HG03354 (cell line): ENCODE data around the gene TNRC6B.
"Not testable (repeated sequence)": the region's sequence is repeated elsewhere in the genome, so short reads cannot be mapped to it uniquely, and the experiment has no call there.

Experiments used
- ATAC-seq: cut with Tn5 transposase; IDR thresholded peaks from one replicate; pipeline ENCODE4 v1.9.1; 2021; ENCODE audit warnings: mild to moderate bottlenecking; ENCODE audit not compliant: unreplicated experiment, poor library complexity, severe bottlenecking

The TNRC6B gene

DNA sequence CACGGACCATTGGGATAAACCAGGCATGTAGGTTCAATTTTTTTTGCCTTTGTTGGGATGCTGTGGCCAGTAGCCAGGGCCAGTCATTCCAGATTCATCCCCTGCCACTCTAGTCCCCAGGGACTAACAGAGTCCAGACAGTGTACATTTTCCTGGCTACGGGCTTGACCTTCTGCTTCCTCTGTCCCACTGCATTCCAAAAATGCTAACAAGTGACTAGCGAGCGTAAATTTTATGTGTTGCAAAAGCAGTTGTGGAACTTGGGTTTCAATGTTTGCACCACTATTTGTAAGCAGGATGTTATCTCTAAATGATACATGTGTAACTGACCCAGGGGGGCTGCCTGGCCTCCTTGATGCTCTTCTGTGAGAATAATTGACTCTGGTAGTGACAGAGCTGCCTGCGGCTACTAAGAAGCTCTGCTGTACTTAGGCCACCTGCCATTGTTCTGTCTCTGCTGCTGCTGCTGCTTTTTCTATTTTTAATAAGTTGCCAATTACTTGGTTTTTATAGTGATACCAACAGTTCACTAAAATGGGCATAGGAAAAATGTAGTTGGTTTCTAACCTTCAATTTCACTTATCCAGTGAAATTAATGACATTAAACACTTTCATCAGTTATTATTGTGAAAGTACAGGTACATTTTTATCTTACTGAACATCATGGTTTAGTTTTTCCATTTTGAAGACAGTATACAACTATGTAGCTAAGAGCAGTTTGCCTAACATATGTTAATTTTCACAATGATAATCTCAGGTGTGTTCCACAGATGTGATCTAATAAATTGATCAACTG is 26.8 kb downstream of the TNRC6B start:
- no peak for ATAC-seq

DNA sequence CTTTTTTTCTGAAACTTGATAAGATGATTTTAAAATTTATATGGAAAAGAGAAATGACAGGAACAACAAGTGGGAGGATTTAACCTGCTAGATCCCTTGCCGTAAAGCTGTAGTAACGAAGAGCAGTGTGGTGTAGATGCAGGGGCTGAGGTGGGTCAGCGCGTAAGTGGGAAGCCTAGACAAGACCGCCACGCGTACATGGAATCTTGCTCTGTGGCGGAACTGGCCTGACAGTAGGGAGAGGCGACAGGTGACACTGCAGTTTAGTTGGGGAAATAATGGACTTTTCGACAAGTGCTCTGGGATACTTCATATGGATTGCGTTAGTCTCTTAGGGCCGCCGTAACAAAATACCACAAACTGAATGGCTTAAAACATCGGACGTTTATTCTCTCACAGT is 28.8 kb downstream of the TNRC6B start:
- no peak for ATAC-seq

DNA sequence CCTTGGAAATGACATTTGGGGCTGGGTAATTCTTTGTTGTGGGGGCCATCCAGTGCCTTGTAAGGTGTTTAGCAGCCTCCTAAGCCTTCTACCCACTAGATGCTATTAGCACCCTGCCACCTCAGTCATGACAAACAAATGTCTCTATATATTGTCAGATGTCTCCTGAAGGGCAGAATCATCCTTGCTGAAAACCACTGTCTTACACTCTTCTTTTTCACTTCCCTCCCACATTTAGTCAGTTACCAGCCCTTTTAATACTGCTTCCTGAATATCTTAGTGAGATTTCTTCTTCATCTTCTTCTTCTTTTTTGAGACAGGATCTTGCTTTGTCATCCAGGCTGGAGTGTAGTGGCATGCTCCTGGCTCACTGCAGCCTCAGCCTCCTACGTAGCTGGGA is 33.1 kb downstream of the TNRC6B start:
- no peak for ATAC-seq

DNA sequence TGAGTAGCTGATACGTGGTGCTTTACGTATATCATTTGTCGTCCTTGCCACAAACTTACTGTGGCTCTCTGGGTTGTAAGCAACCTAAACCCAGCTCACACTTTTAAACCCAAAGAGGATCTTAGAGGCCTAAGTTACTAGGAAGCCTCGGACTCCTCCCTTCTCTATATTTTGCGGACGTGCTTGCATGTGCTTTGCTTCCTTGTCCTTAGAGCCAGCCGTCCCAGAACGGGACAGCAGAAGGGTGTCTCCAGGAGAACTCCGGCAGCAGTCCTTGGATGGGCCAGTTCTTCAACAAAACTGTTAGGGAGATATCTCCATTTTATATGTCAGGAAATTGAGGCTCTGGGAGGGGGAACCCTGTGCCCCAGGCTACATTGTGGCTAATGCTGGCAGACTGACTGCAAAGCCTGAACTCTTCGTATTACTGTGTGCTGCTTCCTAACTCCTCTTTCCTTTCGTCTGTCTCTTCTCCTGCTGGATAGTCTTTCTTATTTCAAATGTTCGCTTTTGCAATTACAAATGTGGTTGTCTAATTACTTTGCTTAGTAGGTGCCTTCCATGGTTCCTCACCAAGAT is 33.8 kb downstream of the TNRC6B start:
- no peak for ATAC-seq

DNA sequence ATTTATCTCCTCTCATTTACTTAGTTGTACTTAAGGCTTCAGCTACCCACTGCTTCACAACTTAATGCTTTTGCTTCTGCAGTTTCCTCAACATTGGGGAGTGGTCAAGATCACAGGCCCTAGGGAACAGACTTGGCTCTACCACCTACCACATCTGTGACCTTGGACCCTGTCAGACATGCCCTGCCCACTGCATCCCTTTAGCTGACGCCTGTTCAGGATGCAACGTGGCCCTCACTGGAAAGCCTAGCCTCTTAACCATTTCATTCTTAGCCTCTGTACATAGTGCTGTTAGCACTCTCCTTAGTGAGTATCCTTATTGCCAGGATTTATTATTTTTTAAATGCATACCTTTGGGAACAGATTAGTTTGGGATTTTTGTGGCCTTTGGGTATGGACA is 34.4 kb downstream of the TNRC6B start:
- ATAC-seq = no peak

DNA sequence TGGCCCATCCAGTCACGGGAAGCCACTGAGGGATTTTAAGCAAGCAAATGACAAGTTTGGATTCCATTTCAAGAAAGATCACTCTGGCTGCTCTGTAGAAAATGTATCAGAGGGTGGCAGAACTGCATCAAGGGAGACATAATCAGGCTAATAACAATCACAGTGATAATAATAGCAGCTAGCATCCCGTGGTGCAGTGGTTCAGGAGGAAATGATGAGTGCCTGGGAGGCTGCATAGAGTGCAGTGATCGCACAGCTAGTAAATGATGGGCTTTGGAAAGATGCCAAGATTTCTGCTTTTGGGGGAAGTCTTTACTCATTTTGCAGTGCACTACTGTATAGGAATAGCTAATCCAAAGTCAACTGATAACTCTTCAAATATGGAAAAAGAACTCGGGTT is 35.8 kb downstream of the TNRC6B start:
- ATAC-seq = no peak

DNA sequence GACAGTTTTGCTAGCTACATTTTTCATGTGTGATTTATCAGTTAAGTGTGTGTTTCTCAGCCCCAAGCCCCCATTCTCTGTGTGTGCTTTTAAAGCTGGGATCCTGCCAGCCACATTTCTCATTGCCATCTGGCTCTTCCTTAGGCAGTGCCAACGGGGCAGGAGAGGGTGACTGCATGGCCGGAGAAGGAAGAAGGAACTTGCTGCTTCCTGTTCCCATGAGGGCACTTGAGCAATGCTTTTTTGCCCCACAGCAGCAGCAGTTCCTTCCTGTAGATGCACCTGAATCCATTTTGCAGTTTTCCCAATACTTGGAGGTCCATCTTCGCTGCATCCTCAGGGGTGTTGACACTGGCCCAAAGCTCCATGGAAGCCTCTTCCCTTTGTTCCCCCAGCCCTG is 37.5 kb downstream of the TNRC6B start:
- ATAC-seq = no peak

DNA sequence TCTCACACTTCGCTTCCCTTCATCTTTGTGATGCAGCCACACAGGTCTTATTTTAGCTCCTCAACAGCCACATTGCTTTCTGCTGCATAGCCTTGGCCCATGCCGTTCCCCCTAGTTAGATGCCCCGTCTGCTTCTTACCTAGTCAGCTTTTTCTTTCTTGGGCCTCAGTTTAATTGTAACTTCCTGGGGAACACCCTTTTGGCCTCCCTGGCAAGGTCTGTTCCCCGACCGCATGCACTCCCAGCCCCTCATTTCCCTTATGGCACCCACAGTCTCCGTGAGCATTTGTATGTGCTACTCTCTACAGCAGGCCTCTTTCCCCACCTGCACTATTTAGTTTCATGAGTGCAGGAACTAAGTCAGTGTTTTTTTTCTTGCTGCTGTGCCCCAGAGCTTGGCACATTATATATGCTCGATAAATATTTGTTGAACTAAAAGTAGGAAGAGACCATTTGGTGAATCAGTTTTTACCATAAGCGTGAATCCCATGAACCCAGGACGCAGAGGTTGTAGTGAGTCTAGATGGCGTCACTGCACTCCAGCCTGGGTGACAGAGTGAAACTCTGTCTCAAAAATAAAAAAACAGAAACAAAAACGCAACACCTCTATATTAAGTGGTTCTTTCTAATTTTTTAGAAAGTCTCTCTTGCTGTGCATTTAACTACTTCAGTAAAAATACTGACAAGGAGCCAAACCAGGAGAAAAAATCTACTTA is 38.5 kb downstream of the TNRC6B start:
- ATAC-seq = peak; percentile 59

DNA sequence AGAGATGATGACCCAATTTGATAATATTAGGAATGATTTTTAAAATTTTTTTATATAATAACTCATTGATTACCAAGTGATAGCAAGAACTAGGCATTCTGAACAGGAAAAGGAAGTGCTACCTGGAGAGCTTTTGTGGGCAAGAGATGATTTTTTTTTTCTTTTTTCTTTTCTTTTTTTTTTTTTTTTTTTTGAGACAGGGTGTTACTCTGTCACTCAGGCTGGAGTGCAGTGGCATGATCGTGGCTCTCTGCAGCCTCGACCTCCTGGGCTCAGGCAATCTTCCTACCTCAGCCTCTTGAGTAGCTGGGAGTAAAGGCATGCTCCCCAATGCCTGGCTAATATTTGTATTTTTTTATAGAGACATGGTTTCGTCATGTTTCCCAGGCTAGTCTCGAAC is 40.4 kb downstream of the TNRC6B start:
- no peak for ATAC-seq

DNA sequence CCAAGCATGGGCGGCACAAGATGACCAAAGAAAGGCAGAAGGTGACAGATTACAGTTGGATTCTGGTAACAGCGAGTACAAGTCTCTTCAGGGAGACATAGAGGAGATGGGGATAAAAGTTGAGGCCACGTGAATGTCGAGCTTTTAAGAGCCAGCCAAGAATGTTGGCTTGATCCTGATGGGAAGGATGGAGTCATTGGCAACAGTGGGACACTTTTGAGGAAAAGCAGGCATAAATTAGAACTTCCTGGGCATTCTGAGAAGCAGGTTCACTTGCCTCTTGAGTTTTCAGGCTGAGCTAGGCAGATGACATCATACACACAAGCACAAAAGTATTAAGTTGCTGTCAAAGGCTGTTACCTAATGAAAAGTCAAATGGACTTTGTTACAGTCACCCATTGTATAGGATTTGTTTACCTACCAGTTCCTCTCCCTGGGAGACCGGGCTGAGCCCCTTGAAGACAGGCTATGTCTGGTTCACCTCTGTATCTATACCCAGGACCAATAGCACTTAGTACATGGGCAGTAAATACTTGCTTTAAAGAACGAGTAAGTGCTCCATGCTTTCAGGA is 41.1 kb downstream of the TNRC6B start:
- ATAC-seq = no peak

DNA sequence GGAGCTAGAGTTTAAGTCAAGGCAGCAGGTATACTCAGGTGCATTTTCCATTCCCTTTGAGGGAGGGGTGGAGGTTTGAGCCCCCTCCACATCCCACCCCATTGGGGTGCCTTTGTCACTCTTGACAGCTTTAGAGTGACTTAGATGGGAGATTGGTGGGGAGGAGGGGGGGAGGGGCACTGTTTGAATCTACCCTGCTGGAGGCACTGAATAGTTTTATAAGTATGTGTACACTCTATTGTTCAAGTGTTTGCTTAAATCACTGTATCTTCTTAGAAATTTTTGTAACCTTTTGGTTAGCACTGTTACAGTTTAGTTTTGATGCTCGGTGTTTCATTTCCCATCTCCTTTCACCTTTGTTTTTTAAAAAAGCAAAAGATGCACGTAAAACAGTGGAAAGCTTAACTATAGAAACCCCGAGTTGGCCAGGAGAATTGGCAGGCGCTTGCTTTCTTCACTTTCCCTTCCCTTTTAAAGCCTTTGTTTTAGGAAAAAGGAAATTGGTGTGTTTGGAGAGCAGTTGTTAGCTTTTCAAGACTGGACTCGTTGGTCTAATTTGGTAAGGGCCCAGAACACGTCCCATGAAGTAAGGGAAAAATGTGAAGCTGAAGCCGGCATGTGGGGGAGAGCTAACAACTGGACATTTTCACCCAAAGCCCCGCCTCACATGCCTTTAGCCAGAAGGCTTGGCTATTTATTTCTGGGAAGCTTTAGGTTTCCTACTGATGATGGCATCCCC is 42.8 kb downstream of the TNRC6B start:
- no peak for ATAC-seq

DNA sequence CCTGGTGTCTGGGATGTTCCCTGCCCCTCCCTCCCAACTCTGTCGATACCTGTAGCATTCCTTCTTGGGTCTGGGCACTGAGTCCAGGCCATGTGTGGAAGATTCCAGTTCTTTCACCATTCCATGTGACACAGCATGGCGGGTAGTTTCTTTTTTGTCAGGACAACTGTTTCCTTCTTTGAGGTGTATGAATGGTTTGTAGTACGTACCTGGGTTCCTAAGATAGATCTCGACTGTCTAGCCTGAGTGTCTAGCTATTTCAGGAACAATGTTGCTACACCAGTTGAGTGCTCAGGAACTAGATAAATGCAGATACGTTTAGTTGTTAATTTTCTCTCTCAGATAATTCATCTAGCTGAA is 43.3 kb downstream of the TNRC6B start:
- ATAC-seq = no peak

DNA sequence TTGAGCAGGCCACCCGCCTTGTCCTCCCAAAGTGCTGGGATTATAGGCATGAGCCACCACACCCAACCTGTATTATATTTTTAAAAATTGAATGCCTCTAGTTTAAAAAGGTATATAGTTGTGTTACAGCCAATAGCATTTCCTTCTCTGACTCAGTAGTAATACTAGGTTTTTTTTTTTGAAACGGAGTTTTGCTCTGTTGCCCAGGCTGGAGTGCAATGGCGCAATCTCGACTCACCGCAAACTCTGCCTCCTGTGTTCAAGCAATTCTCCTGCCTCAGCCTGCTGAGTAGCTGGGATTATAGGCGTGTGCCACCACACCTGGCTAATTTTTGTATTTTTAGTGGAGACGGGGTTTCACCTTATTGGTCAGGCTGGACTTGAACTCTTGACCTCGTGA is 45.3 kb downstream of the TNRC6B start:
- not testable (repeated sequence) for ATAC-seq

DNA sequence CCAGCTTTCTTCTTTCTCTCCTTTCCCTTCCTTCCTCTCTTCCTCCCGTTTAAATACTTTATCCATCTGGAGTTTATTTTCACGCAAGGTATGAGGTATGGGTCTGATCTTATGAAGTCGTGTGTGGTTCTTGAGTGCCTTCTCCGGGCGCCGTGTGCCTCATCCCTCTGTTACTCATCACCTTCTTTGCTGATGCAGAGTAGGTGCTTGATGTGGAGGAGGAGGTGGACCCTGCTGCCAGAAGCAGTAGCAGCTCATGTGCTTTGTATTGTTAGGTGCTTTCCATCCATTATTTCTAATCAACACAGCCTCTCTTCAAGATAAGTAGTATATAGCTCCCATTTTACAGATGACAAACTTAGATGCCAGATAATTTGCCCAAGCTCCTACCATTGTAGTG is 47.0 kb downstream of the TNRC6B start:
- ATAC-seq = no peak

DNA sequence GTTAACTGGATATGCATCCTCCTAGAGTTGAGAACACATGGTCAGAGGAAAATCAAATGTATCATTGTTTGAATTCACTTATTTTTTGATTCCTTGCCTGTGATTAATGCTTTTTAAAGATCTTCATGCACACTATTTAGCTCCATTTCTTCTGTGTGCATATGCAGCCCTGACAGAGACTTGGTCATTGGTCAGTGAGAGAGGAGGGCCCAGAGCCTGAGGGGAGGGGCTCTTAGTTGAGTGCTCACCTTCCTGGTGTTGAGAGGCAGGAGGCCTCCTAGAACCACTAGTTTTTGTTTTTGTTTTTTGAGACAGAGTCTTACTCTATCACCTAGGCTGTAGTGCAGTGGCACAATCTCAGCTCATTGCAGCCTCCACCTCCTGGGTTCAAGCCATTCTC is 48.9 kb downstream of the TNRC6B start:
- no peak for ATAC-seq

DNA sequence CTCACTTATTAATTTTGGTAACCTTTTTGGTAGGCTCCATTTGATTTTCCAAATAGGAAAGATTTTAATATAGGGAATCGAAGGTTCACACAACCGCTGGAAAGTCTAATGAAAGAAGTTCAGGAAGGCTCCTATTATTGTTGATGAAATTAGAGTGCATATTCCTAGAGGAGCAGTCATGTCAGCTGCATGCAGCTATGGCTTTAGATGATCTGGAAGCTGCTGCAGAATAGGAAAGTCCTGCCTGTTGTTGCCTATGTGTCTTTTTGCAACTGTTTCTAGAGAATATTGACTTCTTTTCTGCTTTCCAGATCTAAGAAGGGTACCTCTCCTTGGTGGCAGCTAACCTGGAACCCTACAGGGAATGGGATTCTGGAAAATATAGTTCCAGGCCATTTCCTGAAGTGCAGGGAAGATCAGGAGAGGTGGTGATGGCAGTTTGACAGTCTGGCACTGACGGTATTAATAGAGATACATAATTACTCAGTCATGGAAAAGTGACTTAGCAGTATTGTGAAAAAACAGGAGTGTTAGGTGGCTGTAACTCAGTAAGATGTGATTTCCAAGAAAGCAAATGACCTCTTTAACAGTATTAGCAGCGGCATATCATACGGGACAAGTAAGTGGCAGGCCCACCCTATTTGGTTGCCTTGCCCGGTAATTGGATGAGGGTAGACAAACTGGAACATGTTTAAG is 54.0 kb downstream of the TNRC6B start:
- no peak for ATAC-seq

DNA sequence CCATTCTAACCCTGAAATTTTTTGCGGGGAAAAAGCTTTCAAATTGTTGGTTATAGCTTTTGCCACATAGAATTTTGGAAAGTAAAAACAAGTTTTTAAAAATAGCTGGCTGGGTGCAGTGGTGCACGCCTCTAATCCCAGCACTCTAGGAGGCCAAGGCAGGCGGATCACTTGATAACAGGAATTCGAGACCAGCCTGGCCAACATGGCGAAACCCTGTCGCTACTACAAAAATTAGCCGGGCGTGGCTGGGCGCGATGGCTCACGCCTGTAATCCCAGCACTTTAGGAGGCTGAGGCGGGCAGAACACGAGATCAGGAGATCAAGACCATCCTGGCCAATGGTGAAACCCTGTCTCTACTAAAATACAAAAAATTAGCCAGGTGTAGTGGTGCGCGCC is 54.9 kb downstream of the TNRC6B start:
- no peak for ATAC-seq

DNA sequence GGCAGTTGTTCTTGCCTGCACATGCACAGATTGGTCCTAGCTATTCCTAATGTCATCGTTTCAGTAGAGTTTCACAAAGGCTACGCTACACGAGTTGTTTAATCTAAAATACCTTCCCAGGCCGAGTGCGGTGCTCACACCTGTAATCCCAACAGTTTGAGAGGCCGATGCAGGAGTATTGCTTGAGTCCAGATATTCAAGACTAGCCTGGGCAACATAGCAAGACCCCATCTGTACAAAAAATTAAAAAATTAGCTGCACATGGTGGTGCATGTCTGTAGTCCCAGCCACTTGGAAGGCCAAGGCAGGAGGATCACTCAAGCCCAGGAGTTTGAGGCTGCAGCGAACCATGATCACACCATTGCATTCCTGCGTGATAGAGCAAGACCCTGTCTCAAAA is 56.2 kb downstream of the TNRC6B start:
- ATAC-seq = no peak

DNA sequence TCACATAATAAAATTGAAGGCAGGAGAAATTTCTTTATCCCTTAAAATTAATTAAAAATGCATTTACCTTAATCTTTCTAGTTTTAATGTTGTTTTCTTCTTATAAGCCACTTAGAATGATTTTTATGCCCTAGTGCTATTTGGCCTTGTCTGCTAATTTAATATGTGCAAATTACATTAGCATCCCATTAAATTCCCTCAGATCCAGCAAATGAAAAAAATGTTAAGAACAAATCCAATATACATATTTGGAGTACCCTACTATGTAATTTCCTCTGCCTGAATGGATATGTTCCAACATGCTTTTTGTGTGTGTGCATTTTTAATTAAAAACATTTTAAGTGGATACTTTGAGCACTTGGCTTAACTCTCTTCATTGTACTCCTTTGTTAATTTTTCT is 56.9 kb downstream of the TNRC6B start:
- ATAC-seq = no peak

DNA sequence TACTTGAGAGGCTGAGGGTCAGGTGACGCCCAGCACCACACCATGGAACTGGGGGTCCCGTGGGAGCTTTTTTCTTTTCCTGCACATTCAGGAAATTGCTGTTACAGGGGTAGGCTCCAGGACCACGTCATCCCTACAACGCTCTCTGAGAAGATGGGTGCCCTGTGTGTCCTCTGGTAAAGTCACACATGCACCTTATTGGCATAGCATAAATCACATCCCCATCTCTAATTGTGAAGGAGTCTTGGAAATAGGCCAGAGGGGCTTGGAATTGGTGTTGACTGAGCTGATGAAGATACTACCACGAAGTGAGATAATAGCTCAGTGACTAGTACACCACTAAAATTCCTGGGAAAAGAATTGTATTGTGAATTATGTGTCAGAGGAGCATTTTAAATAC is 57.6 kb downstream of the TNRC6B start:
- no peak for ATAC-seq
